ENCODE measurements around the gene DUSP22. TPM values are rescaled to one million over a fixed set of nuclear protein-coding genes. Genes with fewer than 3 reads are reported as not detected.

Gene DUSP22
- polyA plus RNA-seq, 1 of the 3 experiments (the other 2 are of a cell fraction): 6.8 TPM

DNA sequence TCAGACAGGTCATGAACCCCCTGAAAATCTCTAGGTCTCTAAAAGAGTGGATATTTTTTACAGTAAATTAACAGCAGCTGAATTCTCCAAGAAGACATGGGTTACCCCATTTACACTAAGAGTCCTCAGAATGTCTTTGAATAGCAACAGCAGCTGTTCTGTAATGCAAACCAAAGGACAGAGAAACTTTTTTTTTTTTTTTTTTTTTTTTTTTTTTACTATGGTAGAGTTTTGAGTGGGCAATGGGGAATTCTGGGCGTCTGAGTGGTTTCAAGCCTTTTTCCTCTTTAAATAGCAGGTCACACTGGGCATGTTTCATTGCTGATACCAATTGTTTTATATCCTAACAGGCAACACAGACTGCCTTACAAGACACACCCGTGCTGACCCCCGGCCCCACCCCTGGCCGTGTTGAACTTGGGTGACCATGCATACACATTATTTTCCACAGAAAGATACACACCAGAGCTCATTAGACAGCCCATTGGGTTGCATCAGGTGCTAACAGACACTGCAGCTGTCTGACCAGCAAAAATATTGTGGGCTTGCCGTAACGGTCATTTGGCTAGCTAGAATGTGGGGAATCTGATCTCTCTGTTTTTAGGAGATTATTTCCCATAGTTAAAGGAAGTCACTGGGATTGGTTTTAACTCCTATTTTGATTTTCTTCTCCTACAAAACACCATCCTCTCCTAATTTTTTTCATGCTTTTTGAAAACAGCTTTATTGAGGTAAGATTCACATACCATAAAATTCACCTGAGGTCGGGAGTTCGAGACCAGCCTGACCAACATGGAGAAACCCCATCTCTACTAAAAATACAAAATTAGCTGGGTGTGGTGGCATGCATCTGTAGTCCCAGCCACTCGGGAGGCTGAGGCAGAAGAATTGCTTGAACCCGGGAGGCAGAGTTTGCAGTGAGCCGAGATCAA lies 72.6 kb downstream of the DUSP22 start:
- no peaks in the 10 kb centered on the region for H3K9me3 ChIP-seq
- no peaks in the 10 kb centered on the region for H3F3A ChIP-seq (replicated peaks; ENCODE audit: insufficient read depth)
- H3K9me2 ChIP-seq: no peaks in the 10 kb centered on the region
- H3K27me3 ChIP-seq (ENCODE audit: insufficient read depth): peaks cover 100% of the 10 kb centered on the region
- CTCF ChIA-PET: no interaction called here
- H3K36me3 ChIP-seq (replicated peaks in 1 of 2; ENCODE audit: control insufficient read depth in 1 of 2, insufficient read depth in 2 of 2, low read length in 1 of 2): no peaks in the 10 kb centered on the region
- H2AFZ ChIP-seq (ENCODE audit: low read depth): no peak overlapping the region
- WGBS (ENCODE audit: low lambda C conversion rate): 7% methylated on average over 11 of the region's 11 CpGs
- no peak overlapping the region for H3K4me2 ChIP-seq
- H3K4me3 ChIP-seq (ENCODE audit: low read depth in 2 of 2, low read length in 1 of 2): no peak overlapping the region
- TF ChIP-seq, protein P1, sequence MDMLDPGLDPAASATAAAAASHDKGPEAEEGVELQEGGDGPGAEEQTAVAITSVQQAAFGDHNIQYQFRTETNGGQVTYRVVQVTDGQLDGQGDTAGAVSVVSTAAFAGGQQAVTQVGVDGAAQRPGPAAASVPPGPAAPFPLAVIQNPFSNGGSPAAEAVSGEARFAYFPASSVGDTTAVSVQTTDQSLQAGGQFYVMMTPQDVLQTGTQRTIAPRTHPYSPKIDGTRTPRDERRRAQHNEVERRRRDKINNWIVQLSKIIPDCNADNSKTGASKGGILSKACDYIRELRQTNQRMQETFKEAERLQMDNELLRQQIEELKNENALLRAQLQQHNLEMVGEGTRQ (IDR thresholded peaks at IDR 0.05; ENCODE audit: borderline replicate concordance, low read depth, low read length): no peak
- TF ChIP-seq NFIC (IDR thresholded peaks at IDR 0.05; ENCODE audit: borderline replicate concordance) (no peak), CHD2 (IDR thresholded peaks at IDR 0.05; ENCODE audit: low read length, partially characterized antibody) (no peak), RAD21 (IDR thresholded peaks at IDR 0.05; ENCODE audit: low read length) (no peak), TEAD4 (IDR thresholded peaks at IDR 0.05; ENCODE audit: borderline replicate concordance, insufficient read depth) (no peak), SMC3 (IDR thresholded peaks at IDR 0.05; ENCODE audit: low read depth, low read length) (no peak), EZH2phosphoT487 (IDR thresholded peaks at IDR 0.05; ENCODE audit: borderline replicate concordance, low read depth) (no peak), RFX5 (IDR thresholded peaks at IDR 0.05; ENCODE audit: low read length) (no peak), FOSL2 (IDR thresholded peaks at IDR 0.05; ENCODE audit: borderline replicate concordance, low read depth) (no peak), POLR2AphosphoS5 (IDR thresholded peaks at IDR 0.05; ENCODE audit: low read depth, low read length) (no peak), JUND (IDR thresholded peaks at IDR 0.05) (no peak), YY1 (IDR thresholded peaks at IDR 0.05; ENCODE audit: low read depth) (no peak), MXI1 (IDR thresholded peaks at IDR 0.05; ENCODE audit: low read depth, low read length) (no peak), TAF1 (IDR thresholded peaks at IDR 0.05; ENCODE audit: borderline replicate concordance, low read depth, low read length) (no peak), NRF1 (IDR thresholded peaks at IDR 0.05; ENCODE audit: low read depth, low read length) (no peak), SIN3A (IDR thresholded peaks at IDR 0.05; ENCODE audit: borderline replicate concordance, low read depth, low read length) (no peak)
- TF ChIP-seq, protein P2, sequence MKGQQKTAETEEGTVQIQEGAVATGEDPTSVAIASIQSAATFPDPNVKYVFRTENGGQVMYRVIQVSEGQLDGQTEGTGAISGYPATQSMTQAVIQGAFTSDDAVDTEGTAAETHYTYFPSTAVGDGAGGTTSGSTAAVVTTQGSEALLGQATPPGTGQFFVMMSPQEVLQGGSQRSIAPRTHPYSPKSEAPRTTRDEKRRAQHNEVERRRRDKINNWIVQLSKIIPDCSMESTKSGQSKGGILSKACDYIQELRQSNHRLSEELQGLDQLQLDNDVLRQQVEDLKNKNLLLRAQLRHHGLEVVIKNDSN (IDR thresholded peaks at IDR 0.05; ENCODE audit: borderline replicate concordance, low read depth): no peak
- TF ChIP-seq, protein P3, sequence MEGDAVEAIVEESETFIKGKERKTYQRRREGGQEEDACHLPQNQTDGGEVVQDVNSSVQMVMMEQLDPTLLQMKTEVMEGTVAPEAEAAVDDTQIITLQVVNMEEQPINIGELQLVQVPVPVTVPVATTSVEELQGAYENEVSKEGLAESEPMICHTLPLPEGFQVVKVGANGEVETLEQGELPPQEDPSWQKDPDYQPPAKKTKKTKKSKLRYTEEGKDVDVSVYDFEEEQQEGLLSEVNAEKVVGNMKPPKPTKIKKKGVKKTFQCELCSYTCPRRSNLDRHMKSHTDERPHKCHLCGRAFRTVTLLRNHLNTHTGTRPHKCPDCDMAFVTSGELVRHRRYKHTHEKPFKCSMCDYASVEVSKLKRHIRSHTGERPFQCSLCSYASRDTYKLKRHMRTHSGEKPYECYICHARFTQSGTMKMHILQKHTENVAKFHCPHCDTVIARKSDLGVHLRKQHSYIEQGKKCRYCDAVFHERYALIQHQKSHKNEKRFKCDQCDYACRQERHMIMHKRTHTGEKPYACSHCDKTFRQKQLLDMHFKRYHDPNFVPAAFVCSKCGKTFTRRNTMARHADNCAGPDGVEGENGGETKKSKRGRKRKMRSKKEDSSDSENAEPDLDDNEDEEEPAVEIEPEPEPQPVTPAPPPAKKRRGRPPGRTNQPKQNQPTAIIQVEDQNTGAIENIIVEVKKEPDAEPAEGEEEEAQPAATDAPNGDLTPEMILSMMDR (IDR thresholded peaks at IDR 0.05): no peak
- TF ChIP-seq, protein P4, sequence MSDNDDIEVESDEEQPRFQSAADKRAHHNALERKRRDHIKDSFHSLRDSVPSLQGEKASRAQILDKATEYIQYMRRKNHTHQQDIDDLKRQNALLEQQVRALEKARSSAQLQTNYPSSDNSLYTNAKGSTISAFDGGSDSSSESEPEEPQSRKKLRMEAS (IDR thresholded peaks at IDR 0.05; ENCODE audit: low read depth): no peak
- TF ChIP-seq, protein P5, sequence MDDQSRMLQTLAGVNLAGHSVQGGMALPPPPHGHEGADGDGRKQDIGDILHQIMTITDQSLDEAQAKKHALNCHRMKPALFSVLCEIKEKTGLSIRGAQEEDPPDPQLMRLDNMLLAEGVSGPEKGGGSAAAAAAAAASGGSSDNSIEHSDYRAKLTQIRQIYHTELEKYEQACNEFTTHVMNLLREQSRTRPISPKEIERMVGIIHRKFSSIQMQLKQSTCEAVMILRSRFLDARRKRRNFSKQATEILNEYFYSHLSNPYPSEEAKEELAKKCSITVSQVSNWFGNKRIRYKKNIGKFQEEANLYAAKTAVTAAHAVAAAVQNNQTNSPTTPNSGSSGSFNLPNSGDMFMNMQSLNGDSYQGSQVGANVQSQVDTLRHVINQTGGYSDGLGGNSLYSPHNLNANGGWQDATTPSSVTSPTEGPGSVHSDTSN (IDR thresholded peaks at IDR 0.05): no peak
- H3K79me2 ChIP-seq (ENCODE audit: insufficient read depth): no peaks in the 10 kb centered on the region
- no peak overlapping the region for H3K9ac ChIP-seq
- H3K27ac ChIP-seq (ENCODE audit: low read depth in 2 of 2, low read length in 1 of 2): no peak overlapping the region
- H3K4me1 ChIP-seq (ENCODE audit: control insufficient read depth in 1 of 2, insufficient read depth in 2 of 2, low read depth in 1 of 2, low read length in 1 of 2): no peaks in the 10 kb centered on the region
- POLR2A ChIA-PET: no interaction called here
- H4K20me1 ChIP-seq (ENCODE audit: insufficient read depth): no peaks in the 10 kb centered on the region
- no peak for DNase-seq
